Measurements from ENCODE around the gene SRSF7.

DNA sequence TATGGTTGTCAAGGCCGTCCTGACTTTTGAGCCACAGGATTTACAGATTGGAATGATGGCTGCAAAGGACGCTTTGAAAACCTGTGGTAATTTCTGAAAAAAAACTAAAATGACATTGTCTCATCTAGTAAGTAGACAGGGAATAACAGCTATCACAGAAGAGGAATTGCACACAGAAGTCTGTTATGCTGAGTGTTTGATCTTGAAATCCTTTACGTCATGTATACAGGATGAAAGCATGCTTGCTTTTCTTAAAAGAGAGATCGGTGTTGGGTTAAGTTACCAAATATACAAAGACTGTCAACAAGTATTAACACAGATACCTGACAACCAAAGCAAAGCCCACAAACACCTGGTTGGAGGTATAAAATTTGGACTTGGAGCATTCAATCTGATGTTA lies 12.6 kb upstream of the SRSF7 start:
- TF ChIP-seq, protein P1, sequence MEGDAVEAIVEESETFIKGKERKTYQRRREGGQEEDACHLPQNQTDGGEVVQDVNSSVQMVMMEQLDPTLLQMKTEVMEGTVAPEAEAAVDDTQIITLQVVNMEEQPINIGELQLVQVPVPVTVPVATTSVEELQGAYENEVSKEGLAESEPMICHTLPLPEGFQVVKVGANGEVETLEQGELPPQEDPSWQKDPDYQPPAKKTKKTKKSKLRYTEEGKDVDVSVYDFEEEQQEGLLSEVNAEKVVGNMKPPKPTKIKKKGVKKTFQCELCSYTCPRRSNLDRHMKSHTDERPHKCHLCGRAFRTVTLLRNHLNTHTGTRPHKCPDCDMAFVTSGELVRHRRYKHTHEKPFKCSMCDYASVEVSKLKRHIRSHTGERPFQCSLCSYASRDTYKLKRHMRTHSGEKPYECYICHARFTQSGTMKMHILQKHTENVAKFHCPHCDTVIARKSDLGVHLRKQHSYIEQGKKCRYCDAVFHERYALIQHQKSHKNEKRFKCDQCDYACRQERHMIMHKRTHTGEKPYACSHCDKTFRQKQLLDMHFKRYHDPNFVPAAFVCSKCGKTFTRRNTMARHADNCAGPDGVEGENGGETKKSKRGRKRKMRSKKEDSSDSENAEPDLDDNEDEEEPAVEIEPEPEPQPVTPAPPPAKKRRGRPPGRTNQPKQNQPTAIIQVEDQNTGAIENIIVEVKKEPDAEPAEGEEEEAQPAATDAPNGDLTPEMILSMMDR (IDR thresholded peaks at IDR 0.05; ENCODE audit: low read depth, low read length, poor library complexity, severe bottlenecking): no peak
- no peak for TF ChIP-seq EZH2phosphoT487 (IDR thresholded peaks at IDR 0.05; ENCODE audit: borderline replicate concordance, low read length)

Measured in DOHH2 (cell line).